GM12875 (cell line): ENCODE results near the gene SMARCB1.

Source experiments
- H3K4me3 ChIP-seq: one replicate; pipeline ENCODE4 v1.5.1; 2011; ENCODE audit warnings: low read depth, low read length, control low read depth
- TF ChIP-seq, protein P1 (sequence below): IDR thresholded peaks from 2 replicates; pipeline ENCODE4 v1.5.1; 2011; ENCODE audit warnings: low read depth, mild to moderate bottlenecking, control low read depth, inconsistent platforms, low read length, moderate library complexity, borderline replicate concordance; ENCODE audit not compliant: insufficient read depth

SMARCB1 gene

DNA sequence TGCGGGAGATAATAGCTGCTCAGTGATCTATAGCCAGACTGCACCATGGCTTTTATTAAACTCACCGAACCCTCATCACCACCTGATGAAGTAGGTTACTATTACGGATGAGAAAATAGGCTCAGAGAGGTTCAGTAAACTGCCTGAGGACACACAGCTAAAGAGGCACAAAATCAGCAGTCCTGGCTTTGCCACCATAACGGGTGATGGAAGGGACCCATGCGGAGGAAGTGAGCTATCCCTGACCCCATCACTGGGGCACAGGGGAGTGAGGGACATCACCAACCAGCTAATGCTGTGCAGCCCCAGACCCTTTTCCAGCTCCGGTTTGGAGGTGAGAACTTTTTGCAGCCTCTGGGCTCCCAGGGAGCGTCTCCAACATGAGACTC, 59.3 kb downstream of the SMARCB1 start:
- H3K4me3 ChIP-seq, result no peak overlapping the region
- TF ChIP-seq, protein P1, sequence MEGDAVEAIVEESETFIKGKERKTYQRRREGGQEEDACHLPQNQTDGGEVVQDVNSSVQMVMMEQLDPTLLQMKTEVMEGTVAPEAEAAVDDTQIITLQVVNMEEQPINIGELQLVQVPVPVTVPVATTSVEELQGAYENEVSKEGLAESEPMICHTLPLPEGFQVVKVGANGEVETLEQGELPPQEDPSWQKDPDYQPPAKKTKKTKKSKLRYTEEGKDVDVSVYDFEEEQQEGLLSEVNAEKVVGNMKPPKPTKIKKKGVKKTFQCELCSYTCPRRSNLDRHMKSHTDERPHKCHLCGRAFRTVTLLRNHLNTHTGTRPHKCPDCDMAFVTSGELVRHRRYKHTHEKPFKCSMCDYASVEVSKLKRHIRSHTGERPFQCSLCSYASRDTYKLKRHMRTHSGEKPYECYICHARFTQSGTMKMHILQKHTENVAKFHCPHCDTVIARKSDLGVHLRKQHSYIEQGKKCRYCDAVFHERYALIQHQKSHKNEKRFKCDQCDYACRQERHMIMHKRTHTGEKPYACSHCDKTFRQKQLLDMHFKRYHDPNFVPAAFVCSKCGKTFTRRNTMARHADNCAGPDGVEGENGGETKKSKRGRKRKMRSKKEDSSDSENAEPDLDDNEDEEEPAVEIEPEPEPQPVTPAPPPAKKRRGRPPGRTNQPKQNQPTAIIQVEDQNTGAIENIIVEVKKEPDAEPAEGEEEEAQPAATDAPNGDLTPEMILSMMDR, result no peak

DNA sequence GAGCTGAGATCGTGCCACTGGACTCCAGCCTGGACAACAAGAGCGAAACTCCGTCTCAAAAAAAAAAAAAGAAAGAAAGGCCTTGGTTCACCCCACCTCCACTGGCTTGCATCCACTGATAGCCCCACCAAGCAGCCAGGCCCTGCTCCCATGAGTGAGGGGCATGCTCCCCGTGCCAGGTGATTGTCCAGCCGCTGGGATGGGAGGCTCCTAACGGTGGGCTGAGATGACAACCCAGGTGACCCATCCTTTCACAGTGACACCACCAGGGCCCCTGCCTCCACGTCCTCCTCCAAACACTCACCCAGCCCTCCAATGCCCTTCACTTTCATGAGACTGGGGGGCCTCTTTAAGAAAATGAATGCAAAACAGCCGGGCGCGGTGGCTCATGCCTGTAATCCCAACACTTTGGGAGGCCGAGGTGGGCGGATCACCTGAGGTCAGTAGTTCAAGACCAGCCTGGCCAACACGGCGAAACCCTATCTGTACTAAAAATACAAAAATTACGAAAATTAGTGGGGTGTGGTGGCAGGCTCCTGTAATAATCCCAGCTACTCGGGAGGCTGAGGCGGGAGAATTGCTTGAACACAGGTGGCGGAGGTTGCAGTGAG, 60.6 kb downstream of the SMARCB1 start:
- TF ChIP-seq, protein P1, result no peak
- H3K4me3 ChIP-seq, result no peak overlapping the region

DNA sequence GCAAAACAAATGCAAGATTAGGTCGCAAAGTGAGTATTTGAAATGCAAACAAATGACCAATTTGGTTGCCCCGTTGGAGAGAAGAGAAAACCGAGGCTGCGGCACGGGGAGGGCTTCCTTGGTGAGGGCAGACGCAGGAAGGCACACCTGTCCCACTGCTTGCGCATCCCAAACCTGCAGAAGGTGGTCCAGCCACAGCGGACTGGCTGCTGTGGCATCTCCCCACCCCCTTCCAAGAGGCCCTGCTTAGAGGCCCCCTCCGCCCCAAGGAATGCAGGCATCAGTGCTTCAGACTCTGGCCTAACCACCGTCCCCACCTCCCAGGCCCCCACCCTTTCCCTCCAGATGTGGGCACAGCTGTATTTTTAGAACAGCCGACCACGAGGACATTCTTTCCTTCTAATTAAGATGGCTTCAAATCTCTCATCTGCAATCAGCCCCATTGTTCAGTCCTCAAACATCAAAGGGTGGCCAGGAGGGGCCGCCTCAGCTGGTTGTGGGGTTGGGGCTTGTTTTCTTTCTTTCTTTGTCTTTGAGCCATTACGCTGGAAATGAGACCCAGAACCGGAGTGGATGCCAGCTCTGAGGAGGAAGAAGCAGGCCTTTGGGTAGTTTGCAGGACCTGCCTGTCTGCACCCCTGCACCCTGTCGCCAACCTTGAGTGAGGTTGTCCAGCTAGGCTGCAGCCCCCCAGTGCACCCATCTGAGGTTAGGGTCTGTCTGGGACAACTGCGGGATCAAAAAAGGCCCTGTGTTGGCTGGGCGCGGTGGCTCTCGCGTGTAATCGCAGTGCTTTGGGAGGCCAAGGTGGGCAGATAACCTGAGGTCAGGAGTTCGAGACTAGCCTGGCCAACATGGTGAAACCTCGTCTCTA, 61.5 kb downstream of the SMARCB1 start:
- no peak overlapping the region for H3K4me3 ChIP-seq
- TF ChIP-seq, protein P1, result no peak

DNA sequence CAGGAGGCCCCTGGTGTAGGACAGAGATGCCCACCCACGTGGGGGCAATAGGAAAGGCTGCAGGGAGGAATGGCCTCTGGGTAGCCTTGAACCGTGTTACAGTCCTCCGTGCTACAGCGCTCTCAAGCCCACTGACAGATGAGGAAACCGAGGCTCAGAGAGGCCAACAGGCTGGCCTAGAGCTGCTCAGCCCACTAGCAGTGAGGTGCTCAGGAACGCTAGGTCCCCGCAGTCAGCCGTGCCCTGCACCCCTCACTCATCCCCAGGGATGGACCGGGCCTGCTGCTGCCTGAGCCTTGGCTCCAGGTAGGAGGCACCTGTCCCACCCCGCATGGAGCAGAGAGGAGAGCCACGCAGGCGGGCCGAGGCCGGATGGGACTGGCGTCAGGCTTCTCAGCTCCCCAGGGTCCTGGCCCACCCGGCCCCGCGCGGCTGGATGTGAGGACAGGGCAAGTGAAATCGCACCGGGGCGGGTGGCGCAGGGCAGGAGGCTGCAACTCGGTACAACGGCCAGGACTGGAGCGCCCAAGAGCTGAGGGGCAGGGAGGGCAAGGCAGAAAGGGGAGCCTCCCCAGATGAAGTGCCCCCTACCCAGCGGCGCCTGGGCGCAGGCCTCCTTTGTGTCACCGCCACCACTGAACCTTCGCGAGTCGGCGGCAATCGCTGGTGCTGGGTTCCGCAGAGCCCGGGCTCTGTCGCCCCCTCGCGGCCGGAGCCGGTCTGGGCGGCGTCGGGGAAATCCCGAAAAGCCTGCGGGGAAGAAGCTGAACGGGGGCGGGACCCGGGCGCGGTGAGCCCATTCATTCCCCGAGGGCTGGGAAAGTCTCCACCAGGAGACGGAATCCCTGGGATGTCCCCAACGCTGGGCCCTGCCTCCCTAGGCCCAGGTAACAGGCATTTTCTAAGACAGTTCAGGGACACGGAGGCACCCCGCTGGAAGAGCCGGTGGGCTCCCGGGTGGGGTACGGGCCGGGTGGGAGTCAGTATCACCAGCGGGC, 62.5 kb downstream of the SMARCB1 start:
- TF ChIP-seq, protein P1, result peak; percentile 97
- H3K4me3 ChIP-seq, result no peak overlapping the region

DNA sequence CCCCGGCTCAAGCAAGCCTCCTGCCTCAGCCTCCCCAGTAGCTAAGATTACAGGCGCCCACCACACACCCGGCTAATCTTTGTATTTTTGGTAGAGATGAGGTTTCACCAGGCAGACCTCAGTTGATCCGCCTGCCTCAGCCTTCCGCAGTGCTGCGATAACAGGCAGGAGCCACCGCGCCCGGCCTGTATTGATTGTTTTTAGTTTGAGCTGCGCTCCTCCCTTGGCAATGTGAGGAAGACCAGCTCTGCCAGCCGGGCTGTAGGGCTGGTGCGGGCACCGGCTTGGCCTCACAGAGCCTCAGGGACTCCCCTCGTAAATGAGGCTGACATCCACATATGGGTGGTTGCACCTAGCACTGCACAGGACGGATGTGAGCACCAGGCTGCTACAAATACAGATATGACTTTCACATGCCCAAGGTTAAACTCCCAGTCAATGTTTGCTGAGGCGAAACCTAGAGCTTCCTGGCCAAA, 63.4 kb downstream of the SMARCB1 start:
- H3K4me3 ChIP-seq, result no peak overlapping the region
- TF ChIP-seq, protein P1, result no peak

DNA sequence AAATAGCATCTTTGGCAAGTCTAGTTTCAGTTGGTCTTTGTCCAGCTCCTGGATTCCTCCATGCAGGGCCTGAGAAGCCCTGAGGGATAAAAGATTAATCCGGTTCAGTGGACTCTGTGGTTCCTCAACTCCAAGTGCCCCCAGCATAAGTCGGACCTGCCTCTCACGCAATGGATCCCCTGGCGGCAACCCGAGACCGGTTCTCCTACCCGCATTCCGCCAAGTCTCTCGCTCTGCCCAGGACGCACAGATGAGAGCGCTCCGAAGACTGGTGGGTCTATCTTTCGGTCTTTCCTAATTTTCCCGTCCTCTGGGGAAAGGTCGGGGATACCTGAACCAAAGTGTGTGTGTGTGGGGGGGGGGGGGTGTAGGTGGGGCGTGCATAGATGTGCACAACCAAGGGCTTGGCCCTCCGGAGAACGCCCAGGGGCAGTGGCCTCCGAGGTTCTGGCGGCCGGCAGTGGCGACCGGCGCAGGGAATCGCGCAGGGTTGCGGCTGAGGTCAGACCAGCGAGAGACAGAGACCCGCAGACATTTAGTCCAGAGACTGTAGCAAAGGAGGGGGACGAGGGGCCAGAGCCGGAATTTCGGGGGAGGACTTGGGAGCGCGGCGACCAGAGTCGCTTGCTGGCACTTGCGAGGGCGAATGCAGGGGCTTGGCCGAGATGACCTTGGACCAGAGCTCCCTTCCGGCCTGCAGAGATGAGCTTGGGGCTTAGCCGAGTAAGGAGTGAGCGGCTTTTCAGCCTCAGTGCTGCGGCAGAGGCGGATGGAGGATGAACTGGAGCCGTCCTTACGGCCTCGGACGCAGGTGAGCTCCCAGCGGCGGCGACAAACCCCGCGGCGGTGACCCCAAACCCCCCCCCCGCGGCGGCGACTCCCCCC, 70.2 kb downstream of the SMARCB1 start:
- H3K4me3 ChIP-seq, result peak overlapping the region; percentile 63
- TF ChIP-seq, protein P1, result peak; percentile 18; the same call in 1 of the 2 replicates
